SIG-M5 treated with dmso at 0.1 percent for 504 hours (cell line): ENCODE results near the gene CCDC27.

Experiments used
- DNase-seq: peaks from one replicate; lab custom pipeline; 2025; ENCODE audit not compliant: unreplicated experiment; lab: John Stamatoyannopoulos, UW

The CCDC27 gene

GRCh38 chr1:3750741-3751140 is 1.5 kb upstream of the CCDC27 start:
- DNase-seq = no peak

GRCh38 chr1:3753656-3754454 is 1.6 kb downstream of the CCDC27 start:
- DNase-seq = no peak

- DNase-seq = no peak
Measured at GRCh38 chr1:3756394-3756793, 4.1 kb downstream of the CCDC27 start.

- DNase-seq = no peak
Measured at GRCh38 chr1:3759164-3759563, 6.9 kb downstream of the CCDC27 start.

GRCh38 chr1:3759796-3760195 is 7.5 kb downstream of the CCDC27 start:
- no peak for DNase-seq

GRCh38 chr1:3761296-3762010 is 9.2 kb downstream of the CCDC27 start:
- no peak for DNase-seq

GRCh38 chr1:3762151-3762872 is 10.1 kb downstream of the CCDC27 start:
- DNase-seq = no peak

GRCh38 chr1:3762873-3763228 is 10.6 kb downstream of the CCDC27 start:
- no peak for DNase-seq

GRCh38 chr1:3763351-3764125 is 11.3 kb downstream of the CCDC27 start:
- no peak for DNase-seq

- no peak for DNase-seq
Measured at GRCh38 chr1:3767328-3767925, 15.2 kb downstream of the CCDC27 start.

GRCh38 chr1:3768811-3769390 is 16.7 kb downstream of the CCDC27 start:
- no peak for DNase-seq

GRCh38 chr1:3770047-3770765 is 18.0 kb downstream of the CCDC27 start:
- DNase-seq = no peak

GRCh38 chr1:3771108-3772026 is 19.1 kb downstream of the CCDC27 start:
- DNase-seq = no peak

- peak; percentile 78 for DNase-seq
Measured at GRCh38 chr1:3772027-3772714, 19.9 kb downstream of the CCDC27 start.

GRCh38 chr1:3772715-3773571 is 20.7 kb downstream of the CCDC27 start, which contains the start of gene SMIM1:
TSS of gene SMIM1 (plus strand) at chr1:3772749. CDS start at chr1:3775374, 2,625 bp downstream.
- DNase-seq = no peak

- DNase-seq = no peak
Measured at GRCh38 chr1:3773572-3774275, 21.5 kb downstream of the CCDC27 start.
